HG03097 (cell line): ENCODE results near the gene PRKAR1B.

Source experiments
- ATAC-seq: cut with Tn5 transposase; IDR thresholded peaks from one replicate; pipeline ENCODE4 v1.9.1; 2021; ENCODE audit not compliant: unreplicated experiment, low FRiP score

Gene PRKAR1B

GRCh38 chr7:725223-726005, 1.7 kb downstream of the PRKAR1B start:
- ATAC-seq = no peak

- ATAC-seq = no peak
Measured at GRCh38 chr7:724298-724697, 2.8 kb downstream of the PRKAR1B start.

GRCh38 chr7:723541-723940, 3.5 kb downstream of the PRKAR1B start:
- no peak for ATAC-seq

GRCh38 chr7:721619-722248, 5.3 kb downstream of the PRKAR1B start:
- ATAC-seq = no peak

- no peak for ATAC-seq
Measured at GRCh38 chr7:716636-717035, 10.4 kb downstream of the PRKAR1B start.

GRCh38 chr7:716222-716621, 10.9 kb downstream of the PRKAR1B start:
- no peak for ATAC-seq

- no peak for ATAC-seq
Measured at GRCh38 chr7:714251-714671, 12.8 kb downstream of the PRKAR1B start.

- ATAC-seq = no peak
Measured at GRCh38 chr7:713488-714230, 13.4 kb downstream of the PRKAR1B start.

- ATAC-seq = no peak
Measured at GRCh38 chr7:713139-713457, 14.0 kb downstream of the PRKAR1B start.

GRCh38 chr7:712381-713138, 14.5 kb downstream of the PRKAR1B start:
- no peak for ATAC-seq

GRCh38 chr7:711922-712380, 15.1 kb downstream of the PRKAR1B start:
- no peak for ATAC-seq

GRCh38 chr7:711093-711921, 15.8 kb downstream of the PRKAR1B start:
- ATAC-seq = no peak

- no peak for ATAC-seq
Measured at GRCh38 chr7:710161-710560, 16.9 kb downstream of the PRKAR1B start.

- no peak for ATAC-seq
Measured at GRCh38 chr7:707296-708000, 19.6 kb downstream of the PRKAR1B start.

- no peak for ATAC-seq
Measured at GRCh38 chr7:706721-707120, 20.4 kb downstream of the PRKAR1B start.

- ATAC-seq = no peak
Measured at GRCh38 chr7:703049-703448, 24.0 kb downstream of the PRKAR1B start.

- no peak for ATAC-seq
Measured at GRCh38 chr7:701086-701671, 25.9 kb downstream of the PRKAR1B start.

GRCh38 chr7:699476-700170, 27.5 kb downstream of the PRKAR1B start:
- no peak for ATAC-seq
